HG03520 (cell line): ENCODE data around the gene WDR4.
"Not testable (repeated sequence)": the region's sequence is repeated elsewhere in the genome, so short reads cannot be mapped to it uniquely, and the experiment has no call there.

Experiments used
- ATAC-seq: cut with Tn5 transposase; IDR thresholded peaks from one replicate; pipeline ENCODE4 v1.9.1; 2021; ENCODE audit warnings: mild to moderate bottlenecking, moderate library complexity; ENCODE audit not compliant: unreplicated experiment

WDR4 gene

GRCh38 chr21:42841156-42841915, 38.0 kb downstream of the WDR4 start:
- no peak for ATAC-seq

- ATAC-seq, result no peak
Observed at GRCh38 chr21:42840411-42841155, 38.8 kb downstream of the WDR4 start.

GRCh38 chr21:42839271-42840231, 39.8 kb downstream of the WDR4 start:
- no peak for ATAC-seq

- not testable (repeated sequence) for ATAC-seq
Observed at GRCh38 chr21:42838212-42838690, 41.1 kb downstream of the WDR4 start.

- ATAC-seq, result no peak
Observed at GRCh38 chr21:42837421-42838211, 41.7 kb downstream of the WDR4 start.

- ATAC-seq, result no peak
Observed at GRCh38 chr21:42836767-42837301, 42.5 kb downstream of the WDR4 start.

GRCh38 chr21:42836402-42836666, 43.0 kb downstream of the WDR4 start:
- no peak for ATAC-seq

- no peak for ATAC-seq
Observed at GRCh38 chr21:42835611-42836401, 43.5 kb downstream of the WDR4 start.

- ATAC-seq, result no peak
Observed at GRCh38 chr21:42835211-42835610, 44.1 kb downstream of the WDR4 start.

- ATAC-seq, result no peak
Observed at GRCh38 chr21:42834726-42835191, 44.6 kb downstream of the WDR4 start.

GRCh38 chr21:42833859-42834725, 45.2 kb downstream of the WDR4 start:
- ATAC-seq, result no peak

- no peak for ATAC-seq
Observed at GRCh38 chr21:42833439-42833815, 45.9 kb downstream of the WDR4 start.

GRCh38 chr21:42832321-42832630, 47.1 kb downstream of the WDR4 start:
- ATAC-seq, result not testable (repeated sequence)

- no peak for ATAC-seq
Observed at GRCh38 chr21:42830456-42831455, 48.6 kb downstream of the WDR4 start.

- no peak for ATAC-seq
Observed at GRCh38 chr21:42829954-42830353, 49.4 kb downstream of the WDR4 start.

GRCh38 chr21:42829417-42829816, 49.9 kb downstream of the WDR4 start:
- no peak for ATAC-seq

- ATAC-seq, result no peak
Observed at GRCh38 chr21:42827588-42827987, 51.8 kb downstream of the WDR4 start.
